ENCODE measurements around the gene ELOVL5.
"Not testable (repeated sequence)": the region's sequence is repeated elsewhere in the genome, so short reads cannot be mapped to it uniquely, and the experiment has no call there.

Gene ELOVL5

DNA sequence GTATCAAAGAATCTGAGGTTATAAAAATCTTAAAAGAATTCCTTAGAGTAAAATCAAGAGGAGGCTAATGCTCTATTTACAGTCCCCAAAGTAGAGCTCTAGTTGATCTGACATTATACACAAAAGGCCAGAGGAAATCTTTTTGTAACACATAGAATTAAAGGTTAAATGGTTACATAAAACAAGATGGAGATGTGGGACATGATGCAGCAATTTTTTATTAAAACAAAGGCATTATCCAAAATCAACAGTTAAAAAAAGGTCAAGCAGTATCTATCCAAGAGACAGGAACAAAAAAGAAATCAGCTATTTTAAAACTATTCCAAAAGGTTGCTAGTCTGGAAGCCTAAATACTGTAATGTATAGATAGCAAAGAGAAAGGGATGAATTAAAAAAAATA, 20.4 kb downstream of the ELOVL5 start:
- no peak for DNase-seq (ENCODE audit: low spot score)

DNA sequence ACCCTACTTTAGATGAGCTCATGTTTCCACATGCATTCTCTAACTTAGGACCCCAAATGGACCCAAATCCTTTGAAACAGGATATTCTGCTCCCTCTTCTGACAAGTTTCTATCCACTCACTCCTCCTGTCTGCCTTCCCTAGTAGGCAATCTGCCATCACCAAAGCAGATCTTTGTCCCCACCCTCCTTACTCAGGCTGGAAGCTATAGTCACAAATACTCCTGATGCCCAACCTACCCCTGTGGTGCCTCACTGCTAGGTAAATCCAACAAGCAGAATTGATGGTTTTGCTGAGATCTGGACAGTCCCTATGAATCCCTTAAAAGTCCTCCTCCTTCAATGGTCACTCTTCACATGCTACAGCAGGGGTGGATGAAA, 21.7 kb downstream of the ELOVL5 start:
- DNase-seq (ENCODE audit: low spot score), result no peak

DNA sequence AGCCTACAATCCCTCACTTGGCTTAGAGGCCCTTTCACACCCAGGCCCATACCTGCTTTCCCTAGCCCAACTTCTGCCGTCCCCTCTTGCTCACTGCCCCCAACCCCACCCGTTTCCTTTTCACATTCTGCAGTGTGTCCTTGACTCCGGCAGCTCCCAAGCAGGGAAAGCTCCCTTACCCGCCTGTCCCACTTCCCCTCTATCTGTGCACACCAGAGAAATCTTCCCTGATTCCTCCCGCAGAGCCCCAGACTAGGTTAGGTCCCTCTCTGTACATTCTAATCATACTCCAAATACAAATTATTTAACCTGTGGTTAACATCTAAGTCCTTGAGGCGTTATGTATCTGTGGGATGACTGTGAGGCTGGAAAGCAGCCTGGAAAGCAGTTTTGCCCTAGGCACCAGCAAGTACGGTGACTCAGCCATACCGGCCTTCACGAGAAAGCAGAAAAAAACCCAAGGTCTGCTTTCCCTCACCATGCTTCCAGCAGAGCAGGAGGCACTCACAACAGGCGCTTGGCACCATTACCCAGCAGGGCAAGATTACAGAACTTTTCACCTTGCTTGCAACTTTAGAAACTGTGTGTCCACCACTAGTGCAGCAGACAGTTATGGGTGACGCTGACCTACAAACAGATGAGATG, 22.3 kb downstream of the ELOVL5 start:
- no peak for DNase-seq (ENCODE audit: low spot score)

DNA sequence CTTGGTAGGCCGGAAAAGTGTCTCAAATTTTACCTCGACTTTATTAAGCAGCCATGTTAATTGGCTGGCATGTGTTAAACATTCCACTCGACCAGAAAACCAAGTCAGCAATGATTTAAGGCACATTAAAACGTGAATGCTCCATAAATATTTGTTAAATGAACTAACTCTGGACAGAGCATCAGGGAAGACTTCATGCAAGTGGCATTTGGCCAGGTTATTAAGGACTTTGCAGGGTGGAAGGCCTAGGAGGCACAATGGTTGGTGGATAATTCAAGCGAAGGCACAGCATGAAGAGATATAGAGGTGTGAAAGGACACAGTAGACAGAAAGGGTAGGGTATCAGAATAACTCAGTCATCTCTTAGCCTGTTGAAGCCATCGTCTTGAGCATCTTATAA, 23.0 kb downstream of the ELOVL5 start:
- DNase-seq (ENCODE audit: low spot score), result no peak

DNA sequence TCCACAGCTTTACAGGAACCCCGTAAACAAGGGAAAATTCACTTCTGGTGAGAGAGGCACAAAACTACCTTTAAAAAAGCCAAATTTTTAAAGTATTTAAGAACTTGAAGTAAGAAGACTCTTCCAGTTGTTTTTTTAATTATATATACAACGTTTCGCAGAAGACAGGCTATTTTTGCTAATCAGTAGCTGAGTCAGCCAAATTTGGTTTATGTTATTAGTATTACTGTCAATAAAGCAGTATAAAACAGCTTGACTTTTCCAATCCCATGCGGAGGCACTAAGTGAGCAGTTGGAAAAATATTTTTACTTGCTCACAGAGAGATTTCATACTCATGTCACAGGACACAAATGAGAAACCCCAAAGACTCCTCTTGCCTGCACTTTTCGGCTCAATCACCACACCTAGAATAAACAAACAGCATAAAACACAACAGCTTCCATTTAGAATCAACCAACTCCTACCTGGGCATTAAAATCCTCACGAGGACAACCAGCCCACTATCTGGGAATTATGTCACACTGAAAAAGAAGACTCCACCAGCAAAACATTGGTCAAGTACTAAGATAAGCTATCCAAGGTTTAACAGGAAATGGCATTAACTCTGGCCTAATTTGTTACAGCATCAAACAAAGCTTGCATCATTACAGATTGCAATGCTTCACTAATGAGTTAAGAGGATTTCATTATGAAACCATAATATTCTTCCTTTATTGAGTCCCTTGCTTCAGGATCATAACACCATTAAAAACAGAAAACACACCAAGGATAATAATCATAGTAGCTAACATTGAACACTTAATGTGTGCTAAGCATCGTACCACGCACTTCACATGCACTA, 26.3 kb downstream of the ELOVL5 start:
- no peak for DNase-seq (ENCODE audit: low spot score)

DNA sequence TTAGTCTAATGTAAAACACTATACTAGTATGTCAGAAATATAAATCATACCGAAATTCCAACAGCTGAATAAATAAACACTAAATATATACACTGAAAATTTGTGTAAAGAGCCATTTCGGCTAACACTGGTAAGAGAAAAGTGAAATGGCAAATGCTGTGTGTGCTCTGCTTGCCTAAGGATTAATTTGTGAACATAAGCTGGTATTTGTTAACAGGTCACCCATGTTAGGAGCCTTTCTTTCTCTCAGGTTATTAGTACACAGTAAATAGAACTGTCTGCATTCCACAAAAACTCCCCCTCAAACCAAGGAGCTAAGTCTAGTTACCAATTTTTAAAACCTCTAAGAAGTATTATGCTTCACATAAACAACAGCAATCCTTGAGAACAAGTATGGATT, 27.0 kb downstream of the ELOVL5 start:
- no peak for DNase-seq (ENCODE audit: low spot score)

GRCh38 chr6:53320964-53321363, 27.8 kb downstream of the ELOVL5 start:
- no peak for DNase-seq (ENCODE audit: low spot score)

DNA sequence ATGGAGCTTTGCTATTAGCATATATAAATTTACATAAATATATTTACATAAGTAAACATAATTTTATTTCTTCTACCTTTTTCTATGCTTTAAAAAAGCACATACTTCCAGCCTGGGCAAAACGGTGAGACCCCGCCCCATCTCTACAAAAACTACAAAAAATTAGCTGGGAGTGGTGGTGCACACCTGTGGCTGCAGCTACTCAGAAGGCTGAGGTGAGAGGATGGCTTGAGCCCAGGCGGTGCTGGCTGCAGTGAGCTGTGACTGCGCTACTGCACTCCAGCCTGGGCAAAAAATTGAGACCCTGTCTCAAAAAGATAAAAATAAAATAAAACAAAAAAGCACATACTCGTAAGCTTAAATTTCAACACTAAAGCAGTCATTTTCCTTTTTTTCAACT, 30.3 kb downstream of the ELOVL5 start:
- DNase-seq (ENCODE audit: low spot score), result no peak

DNA sequence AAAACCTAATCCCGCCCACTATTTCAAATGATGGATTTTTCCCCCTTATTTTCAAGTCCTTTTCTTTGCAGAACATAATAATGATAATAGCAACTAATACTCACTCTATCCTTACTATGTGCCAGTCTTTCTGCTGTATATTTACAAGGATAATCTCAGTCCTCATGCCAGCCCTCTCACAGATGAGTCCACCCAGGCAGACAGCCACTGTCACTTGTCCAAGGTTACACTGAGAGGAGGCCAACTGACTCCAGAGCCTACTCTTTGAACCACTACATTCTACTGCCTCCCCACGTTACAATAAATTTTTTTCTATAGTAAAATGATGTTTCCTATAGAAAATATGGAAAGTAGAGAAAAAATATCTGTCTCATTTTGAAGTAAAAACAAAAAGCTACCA, 30.9 kb downstream of the ELOVL5 start:
- no peak for DNase-seq (ENCODE audit: low spot score)

DNA sequence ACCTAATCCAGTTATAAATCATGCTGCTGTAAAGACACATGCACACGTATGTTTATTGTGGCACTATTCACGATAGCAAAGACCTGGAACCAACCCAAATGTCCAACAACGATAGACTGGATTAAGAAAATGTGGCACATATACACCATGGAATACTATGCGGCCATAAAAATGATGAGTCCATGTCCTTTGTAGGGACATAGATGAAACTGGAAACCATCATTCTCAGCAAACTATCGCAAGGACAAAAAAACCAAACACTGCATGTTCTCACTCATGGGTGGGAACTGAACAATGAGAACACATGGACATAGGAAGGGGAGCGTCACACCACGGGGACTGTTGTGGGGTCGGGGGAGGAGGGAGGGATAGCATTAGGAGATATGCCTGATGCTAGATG, 31.5 kb downstream of the ELOVL5 start:
- not testable (repeated sequence) for DNase-seq (ENCODE audit: low spot score)

GRCh38 chr6:53316142-53316541, 32.6 kb downstream of the ELOVL5 start:
- DNase-seq (ENCODE audit: low spot score), result no peak

DNA sequence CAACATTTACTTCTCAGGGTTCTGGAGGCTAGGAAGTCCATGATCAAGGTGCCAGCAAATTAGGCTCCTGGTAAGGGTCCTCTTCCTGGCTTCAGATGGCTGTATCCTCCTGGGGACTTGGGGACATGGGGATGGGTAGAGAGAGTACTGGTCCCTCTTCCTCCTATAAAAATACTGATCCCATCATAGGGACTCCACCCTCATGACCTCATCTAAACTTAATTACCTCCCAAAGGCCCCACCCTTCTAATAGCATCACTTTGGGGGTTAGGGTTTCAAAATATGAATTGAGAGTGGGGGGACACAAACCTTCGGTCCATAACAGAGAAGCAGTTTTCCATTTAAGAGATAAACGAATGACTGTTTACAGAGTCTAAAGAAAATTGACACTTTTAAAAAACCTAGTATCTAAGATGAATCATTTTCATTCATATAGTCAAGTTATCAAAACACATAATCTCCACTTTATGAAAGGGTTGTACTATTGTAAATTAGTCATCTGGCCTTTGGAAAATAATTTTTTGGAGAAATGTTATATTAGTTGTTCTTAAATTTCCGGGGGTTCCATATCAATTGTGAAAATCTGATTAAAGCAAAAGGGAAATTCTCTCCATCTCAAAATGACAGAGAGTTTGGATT, 33.5 kb downstream of the ELOVL5 start:
- DNase-seq (ENCODE audit: low spot score), result no peak

- no peak for DNase-seq (ENCODE audit: low spot score)
These were observed 34.9 kb downstream of the ELOVL5 start for GRCh38 chr6:53313784-53314400.

DNA sequence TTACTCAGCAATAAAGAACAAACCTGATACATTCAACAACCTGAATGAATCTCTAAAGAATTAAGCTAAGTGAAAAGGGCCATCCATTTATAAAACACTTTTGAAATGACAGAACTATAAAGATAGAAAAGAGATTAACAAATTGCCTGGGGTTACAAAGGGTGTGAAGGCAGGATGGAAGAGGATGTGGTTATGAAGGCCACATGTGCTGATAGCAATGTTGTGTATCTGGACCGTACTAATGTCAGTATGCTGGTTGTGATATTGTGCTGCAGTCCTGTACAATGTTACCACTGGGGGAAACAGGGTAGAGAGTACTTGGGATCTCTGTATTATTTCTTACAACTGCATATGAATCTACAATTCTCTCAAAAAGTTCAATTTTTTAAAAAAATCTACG, 36.4 kb downstream of the ELOVL5 start:
- no peak for DNase-seq (ENCODE audit: low spot score)

- DNase-seq (ENCODE audit: low spot score), result no peak
These were observed 37.2 kb downstream of the ELOVL5 start for GRCh38 chr6:53311586-53311935.

- no peak for DNase-seq (ENCODE audit: low spot score)
These were observed 37.8 kb downstream of the ELOVL5 start for GRCh38 chr6:53310771-53311585.

DNA sequence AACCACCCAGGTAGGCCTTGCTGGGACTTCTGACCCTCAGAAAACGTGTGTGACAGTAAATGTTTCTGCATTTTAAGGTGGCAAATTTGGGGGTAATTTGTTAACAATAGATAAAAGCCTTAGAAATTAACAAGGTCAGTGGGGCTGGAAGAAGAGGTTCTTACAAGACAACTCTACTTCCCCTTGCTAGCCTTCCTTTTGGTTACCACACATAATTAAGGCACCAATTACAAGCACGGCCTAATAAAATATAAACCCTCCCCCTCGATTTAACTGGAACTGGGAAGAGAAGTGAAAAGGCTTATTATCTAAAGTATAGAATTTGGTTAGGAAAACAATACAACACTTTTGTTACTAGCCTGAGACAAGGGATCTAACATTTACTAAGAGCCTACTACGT, 38.8 kb downstream of the ELOVL5 start:
- DNase-seq (ENCODE audit: low spot score), result no peak

GRCh38 chr6:53309059-53309900, 39.5 kb downstream of the ELOVL5 start:
- DNase-seq (ENCODE audit: low spot score), result no peak

GRCh38 chr6:53306819-53307347, 41.9 kb downstream of the ELOVL5 start:
- DNase-seq (ENCODE audit: low spot score), result peak; percentile 22

- not testable (repeated sequence) for DNase-seq (ENCODE audit: low spot score)
These were observed 42.5 kb downstream of the ELOVL5 start for GRCh38 chr6:53306217-53306616.

- DNase-seq (ENCODE audit: low spot score), result not testable (repeated sequence)
These were observed 43.2 kb downstream of the ELOVL5 start for GRCh38 chr6:53305506-53306005.

All from SW480 (cell line).